ENCODE data around the gene NTF3. TPM values are rescaled to one million over a fixed set of nuclear protein-coding genes. Genes with fewer than 3 reads are reported as not detected.

NTF3 gene
- total and polyA plus RNA-seq, 2 donors (not counting 1 experiment from before 2014, with no cell fraction given), result 5.9 to 12.5 TPM

DNA sequence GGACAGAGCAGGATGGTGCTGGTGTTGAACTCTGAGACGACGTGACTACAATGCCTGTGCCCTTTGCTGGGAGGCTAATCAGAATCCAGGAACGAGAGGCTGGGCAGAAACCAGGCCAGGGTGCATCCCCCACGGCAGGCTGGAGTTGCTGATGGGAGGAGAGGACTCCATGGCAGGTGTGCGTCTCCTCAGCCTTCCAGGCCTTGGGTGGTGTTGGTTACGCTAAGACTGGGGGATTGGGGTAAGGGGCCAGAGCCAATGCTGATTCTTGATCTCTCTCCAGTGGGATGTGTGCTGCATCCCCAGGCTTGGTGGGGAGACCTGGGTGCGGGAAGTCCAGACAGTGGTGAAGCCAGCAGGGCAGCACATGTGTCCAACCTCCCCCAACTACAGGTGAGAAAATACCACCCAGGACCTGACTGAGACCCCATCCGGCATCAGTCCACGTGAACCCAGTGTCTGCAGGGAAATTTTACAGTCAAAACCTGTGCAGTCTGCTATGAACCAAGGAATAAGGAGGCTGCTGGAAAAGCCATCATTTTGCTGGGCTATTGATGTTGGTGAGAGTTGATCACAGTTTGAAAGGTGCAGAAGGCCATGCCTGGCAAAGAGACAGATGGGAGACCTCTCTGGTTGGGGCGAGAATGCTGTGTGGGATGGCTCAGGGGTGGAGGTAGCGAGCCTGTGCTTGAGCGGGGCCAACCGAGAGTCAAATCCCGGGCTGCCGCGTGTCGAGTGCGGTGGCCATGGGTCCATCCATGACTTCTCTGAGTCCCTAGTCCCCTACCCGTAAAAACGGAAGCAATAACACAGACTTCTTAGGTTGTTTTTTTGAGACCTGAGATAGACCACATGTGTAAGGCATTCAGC lies 89.8 kb downstream of the NTF3 start:
- no peak for TF ChIP-seq EZH2 (IDR thresholded peaks at IDR 0.05; ENCODE audit: low read length, missing control alignments)
- TF ChIP-seq, protein P1, sequence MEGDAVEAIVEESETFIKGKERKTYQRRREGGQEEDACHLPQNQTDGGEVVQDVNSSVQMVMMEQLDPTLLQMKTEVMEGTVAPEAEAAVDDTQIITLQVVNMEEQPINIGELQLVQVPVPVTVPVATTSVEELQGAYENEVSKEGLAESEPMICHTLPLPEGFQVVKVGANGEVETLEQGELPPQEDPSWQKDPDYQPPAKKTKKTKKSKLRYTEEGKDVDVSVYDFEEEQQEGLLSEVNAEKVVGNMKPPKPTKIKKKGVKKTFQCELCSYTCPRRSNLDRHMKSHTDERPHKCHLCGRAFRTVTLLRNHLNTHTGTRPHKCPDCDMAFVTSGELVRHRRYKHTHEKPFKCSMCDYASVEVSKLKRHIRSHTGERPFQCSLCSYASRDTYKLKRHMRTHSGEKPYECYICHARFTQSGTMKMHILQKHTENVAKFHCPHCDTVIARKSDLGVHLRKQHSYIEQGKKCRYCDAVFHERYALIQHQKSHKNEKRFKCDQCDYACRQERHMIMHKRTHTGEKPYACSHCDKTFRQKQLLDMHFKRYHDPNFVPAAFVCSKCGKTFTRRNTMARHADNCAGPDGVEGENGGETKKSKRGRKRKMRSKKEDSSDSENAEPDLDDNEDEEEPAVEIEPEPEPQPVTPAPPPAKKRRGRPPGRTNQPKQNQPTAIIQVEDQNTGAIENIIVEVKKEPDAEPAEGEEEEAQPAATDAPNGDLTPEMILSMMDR (conservative IDR thresholded peaks at IDR 0.05 in 1 of 2, IDR thresholded peaks at IDR 0.05 in 1 of 2; ENCODE audit: low read depth in 1 of 2, low read length in 2 of 2), result no peak
- H2AFZ ChIP-seq (ENCODE audit: low read length), result no peak overlapping the region
- no peak overlapping the region for H3K4me2 ChIP-seq (ENCODE audit: extremely low read depth, insufficient read depth, low read length)
- H3K9me3 ChIP-seq (ENCODE audit: control insufficient read depth, insufficient read depth, low read depth, low read length), result no peaks in the 10 kb centered on the region
- no peaks in the 10 kb centered on the region for H3K27me3 ChIP-seq (ENCODE audit: control insufficient read depth, insufficient read depth, low read length)
- DNase-seq (ENCODE audit: low read depth in 2 of 2), result no peak
- no peak overlapping the region for H3K9ac ChIP-seq (ENCODE audit: insufficient read depth, low read length)
- no peak overlapping the region for H3K4me3 ChIP-seq (replicated peaks in 1 of 4; ENCODE audit: control extremely low read depth in 1 of 4, insufficient read depth in 1 of 4, low read depth in 3 of 4, low read length in 4 of 4)
- H3K79me2 ChIP-seq (ENCODE audit: control insufficient read depth, insufficient read depth, low read length), result no peaks in the 10 kb centered on the region
- H3K4me1 ChIP-seq (ENCODE audit: control insufficient read depth, extremely low read depth, insufficient read depth, low read length), result no peaks in the 10 kb centered on the region
- H3K27ac ChIP-seq (ENCODE audit: insufficient read depth, low read length), result no peak overlapping the region
- no peaks in the 10 kb centered on the region for H4K20me1 ChIP-seq (ENCODE audit: control insufficient read depth, extremely low read depth, insufficient read depth, low read length)
- H3K36me3 ChIP-seq (ENCODE audit: control insufficient read depth, insufficient read depth, low read length), result no peaks in the 10 kb centered on the region

DNA sequence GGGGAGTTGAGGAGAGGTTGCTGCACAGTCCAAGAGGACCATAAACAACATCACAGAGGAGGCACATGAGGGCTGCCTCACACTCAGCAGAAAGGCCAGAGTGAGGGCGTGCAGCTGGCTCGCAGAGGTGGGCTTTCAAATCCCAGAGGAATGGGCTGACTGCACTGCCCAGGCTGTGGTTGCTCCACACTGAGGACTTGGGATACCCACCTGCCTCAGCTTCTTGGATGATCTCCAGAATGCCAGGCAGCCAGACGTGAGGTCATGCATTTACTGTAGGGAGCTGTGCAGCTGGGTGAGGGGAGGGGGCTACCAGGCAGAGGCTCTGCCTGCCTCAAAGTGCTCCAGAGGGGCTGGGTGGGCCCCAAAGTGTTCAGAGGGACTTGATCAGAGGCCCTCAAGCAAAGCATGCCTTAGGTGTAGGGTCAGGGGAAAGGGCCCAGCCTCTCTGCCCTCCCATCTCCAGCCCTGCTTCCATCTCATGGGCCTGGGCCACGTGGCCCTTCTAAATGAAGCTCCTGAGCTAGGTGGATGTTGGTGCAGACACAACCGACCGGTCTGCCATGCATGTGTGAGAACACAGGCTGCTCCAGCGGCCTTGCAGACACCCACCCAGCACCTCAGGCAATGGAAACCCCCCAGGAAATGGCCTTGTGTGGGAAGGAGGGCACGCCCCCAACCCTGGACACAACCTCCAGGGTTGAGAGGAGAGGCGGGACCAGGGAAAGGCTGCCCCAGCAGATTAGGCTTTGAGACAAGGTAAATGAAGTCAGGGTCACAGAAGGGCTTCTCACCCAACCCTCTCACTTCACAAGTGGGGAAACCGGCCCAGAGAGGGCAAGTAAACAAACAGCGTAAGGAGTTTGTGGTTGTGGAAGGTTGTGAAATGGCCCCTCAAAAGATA lies 90.8 kb downstream of the NTF3 start:
- H4K20me1 ChIP-seq (ENCODE audit: control insufficient read depth, extremely low read depth, insufficient read depth, low read length), result no peaks in the 10 kb centered on the region
- no peak overlapping the region for H2AFZ ChIP-seq (ENCODE audit: low read length)
- TF ChIP-seq, protein P1 (conservative IDR thresholded peaks at IDR 0.05 in 1 of 2, IDR thresholded peaks at IDR 0.05 in 1 of 2; ENCODE audit: low read depth in 1 of 2, low read length in 2 of 2), result no peak
- TF ChIP-seq EZH2 (IDR thresholded peaks at IDR 0.05; ENCODE audit: low read length, missing control alignments), result no peak
- H3K27me3 ChIP-seq (ENCODE audit: control insufficient read depth, insufficient read depth, low read length), result no peaks in the 10 kb centered on the region
- no peaks in the 10 kb centered on the region for H3K4me1 ChIP-seq (ENCODE audit: control insufficient read depth, extremely low read depth, insufficient read depth, low read length)
- no peaks in the 10 kb centered on the region for H3K36me3 ChIP-seq (ENCODE audit: control insufficient read depth, insufficient read depth, low read length)
- H3K79me2 ChIP-seq (ENCODE audit: control insufficient read depth, insufficient read depth, low read length), result no peaks in the 10 kb centered on the region
- no peak for DNase-seq (ENCODE audit: low read depth in 2 of 2)
- H3K27ac ChIP-seq (ENCODE audit: insufficient read depth, low read length), result no peak overlapping the region
- H3K4me3 ChIP-seq (replicated peaks in 1 of 4; ENCODE audit: control extremely low read depth in 1 of 4, insufficient read depth in 1 of 4, low read depth in 3 of 4, low read length in 4 of 4), result no peak overlapping the region
- H3K4me2 ChIP-seq (ENCODE audit: extremely low read depth, insufficient read depth, low read length), result no peak overlapping the region
- H3K9me3 ChIP-seq (ENCODE audit: control insufficient read depth, insufficient read depth, low read depth, low read length), result no peaks in the 10 kb centered on the region
- no peak overlapping the region for H3K9ac ChIP-seq (ENCODE audit: insufficient read depth, low read length)
